H9 (cell line): Measurements from ENCODE around the gene DOCK2. TPM values are rescaled to one million over a fixed set of nuclear protein-coding genes. Genes with fewer than 3 reads are reported as not detected.

Experiments
- DNase-seq: peaks from one replicate; pipeline ENCODE4 v3.0.0-alpha.2; 2017
- H2AFZ ChIP-seq: one replicate; pipeline ENCODE4 v1.6.1; 2013; ENCODE audit warnings: mild to moderate bottlenecking, low read length, control low read depth, moderate library complexity
- H2AK5ac ChIP-seq: 2 replicates; pipeline ENCODE4 v1.6.1; 2013; ENCODE audit warnings: low read length, control low read depth, mixed read lengths; ENCODE audit not compliant: insufficient read length
- H2BK120ac ChIP-seq: one replicate; pipeline ENCODE4 v1.6.1; 2013; ENCODE audit warnings: low read depth, mild to moderate bottlenecking, low read length, control low read depth, inconsistent platforms; ENCODE audit not compliant: poor library complexity, severe bottlenecking
- H2BK12ac ChIP-seq: 2 replicates; pipeline ENCODE4 v1.6.1; 2013; ENCODE audit warnings: low read length, control low read depth, mixed read lengths, low read depth; ENCODE audit not compliant: insufficient read length
- H2BK15ac ChIP-seq: 2 replicates; pipeline ENCODE4 v1.6.1; 2013; ENCODE audit warnings: low read depth, low read length, control low read depth
- H2BK20ac ChIP-seq: one replicate; pipeline ENCODE4 v1.6.1; 2013; ENCODE audit warnings: low read depth, mild to moderate bottlenecking, low read length, control low read depth, inconsistent platforms; ENCODE audit not compliant: poor library complexity, severe bottlenecking
- H2BK5ac ChIP-seq: 2 replicates; pipeline ENCODE4 v1.6.1; 2013; ENCODE audit warnings: low read length, control low read depth, mixed read lengths; ENCODE audit not compliant: insufficient read length
- H3K14ac ChIP-seq: 2 replicates; pipeline ENCODE4 v1.6.1; 2013; ENCODE audit warnings: low read length, control low read depth; ENCODE audit not compliant: insufficient read depth
- H3K18ac ChIP-seq: 2 replicates; pipeline ENCODE4 v1.6.1; 2013; ENCODE audit warnings: low read depth, mild to moderate bottlenecking, mixed read lengths, low read length, control low read depth; ENCODE audit not compliant: insufficient read length
- H3K23ac ChIP-seq: 2 replicates; pipeline ENCODE4 v1.6.1; 2013; ENCODE audit warnings: low read length, control low read depth, mixed read lengths, low read depth; ENCODE audit not compliant: insufficient read length
- H3K23me2 ChIP-seq: 2 replicates; pipeline ENCODE4 v1.6.1; 2013; ENCODE audit warnings: low read depth, mild to moderate bottlenecking, mixed read lengths, low read length, control low read depth; ENCODE audit not compliant: insufficient read length, poor library complexity, severe bottlenecking
- H3K27ac ChIP-seq: 2 replicates; pipeline ENCODE4 v1.5.1; 2013; ENCODE audit warnings: low read length, control low read depth, mixed read lengths, low read depth; ENCODE audit not compliant: insufficient read length
- H3K27me3 ChIP-seq: 2 replicates; pipeline ENCODE4 v1.6.1; 2013; ENCODE audit warnings: low read length, control low read depth, inconsistent platforms; ENCODE audit not compliant: insufficient read depth
- H3K4ac ChIP-seq: 2 replicates; pipeline ENCODE4 v1.6.1; 2013; ENCODE audit warnings: low read depth, mild to moderate bottlenecking, control low read depth, inconsistent platforms, low read length, moderate library complexity
- H3K4me1 ChIP-seq: 2 replicates; pipeline ENCODE4 v1.6.1; 2013; ENCODE audit warnings: low read length, control low read depth, inconsistent platforms; ENCODE audit not compliant: insufficient read depth
- H3K4me2 ChIP-seq: 2 replicates; pipeline ENCODE4 v1.6.1; 2013; ENCODE audit warnings: low read length, control low read depth, mixed read lengths; ENCODE audit not compliant: insufficient read length, insufficient read depth
- H3K56ac ChIP-seq: 2 replicates; pipeline ENCODE4 v1.6.1; 2013; ENCODE audit warnings: low read depth, mild to moderate bottlenecking, mixed read lengths, low read length, control low read depth; ENCODE audit not compliant: insufficient read length
- H3K79me1 ChIP-seq: 2 replicates; pipeline ENCODE4 v1.6.1; 2013; ENCODE audit warnings: low read depth, mild to moderate bottlenecking, moderate library complexity, low read length, control low read depth, inconsistent platforms; ENCODE audit not compliant: insufficient read depth, poor library complexity, severe bottlenecking
- H3K79me2 ChIP-seq: 2 replicates; pipeline ENCODE4 v1.6.1; 2013; ENCODE audit warnings: low read length, control low read depth, inconsistent platforms; ENCODE audit not compliant: insufficient read depth
- H3K9ac ChIP-seq: 2 replicates; pipeline ENCODE4 v1.6.1; 2013; ENCODE audit warnings: low read length, control low read depth, mixed read lengths; ENCODE audit not compliant: insufficient read length; ENCODE audit errors: extremely low read depth
- H3K9me3 ChIP-seq: one replicate; pipeline ENCODE4 v1.6.1; 2013; ENCODE audit warnings: low read depth, low read length, inconsistent platforms; ENCODE audit not compliant: control insufficient read depth
- H3T11ph ChIP-seq: one replicate; pipeline ENCODE4 v1.6.1; 2013; ENCODE audit warnings: mild to moderate bottlenecking, low read length, control low read depth, inconsistent platforms
- H4K20me1 ChIP-seq: one replicate; pipeline ENCODE4 v1.6.1; 2013; ENCODE audit not compliant: control insufficient read depth, insufficient read length, insufficient read depth
- H4K5ac ChIP-seq: 2 replicates; pipeline ENCODE4 v1.6.1; 2013; ENCODE audit warnings: low read depth, mild to moderate bottlenecking, mixed read lengths, low read length, control low read depth; ENCODE audit not compliant: insufficient read length
- H4K8ac ChIP-seq: replicated peaks from 2 replicates; pipeline ENCODE4 v1.6.1; 2013; ENCODE audit warnings: low read length, control low read depth, mixed read lengths, low read depth; ENCODE audit not compliant: insufficient read length
- H4K91ac ChIP-seq: 2 replicates; pipeline ENCODE4 v1.6.1; 2013; ENCODE audit warnings: low read depth, mild to moderate bottlenecking, moderate library complexity, mixed read lengths, low read length, control low read depth; ENCODE audit not compliant: insufficient read length
- H3K27ac Mint-ChIP-seq, 3 experiments: 2 replicates in 2 of 3; 3 replicates in 1 of 3; pipeline ENCODE4 v1.8.0; 2020 to 2021; ENCODE audit warnings: mixed read lengths in 3 of 3, mild to moderate bottlenecking in 1 of 3, moderate library complexity in 1 of 3
- H3K27me3 Mint-ChIP-seq: 2 replicates; pipeline ENCODE4 v1.8.0; 2021; ENCODE audit warnings: low read depth, mild to moderate bottlenecking, moderate library complexity, mixed read lengths
- H3K36me3 Mint-ChIP-seq, 3 experiments: 2 replicates in 2 of 3; 3 replicates in 1 of 3; pipeline ENCODE4 v1.8.0; 2020 to 2021; ENCODE audit warnings: low read depth in 3 of 3, mixed read lengths in 3 of 3; ENCODE audit not compliant: insufficient read depth in 1 of 3
- H3K4me1 Mint-ChIP-seq, 2 experiments: 2 replicates each; pipeline ENCODE4 v1.8.0; 2020; ENCODE audit warnings: mixed read lengths in 2 of 2
- H3K4me3 Mint-ChIP-seq, 2 experiments: 2 replicates in 1 of 2; 3 replicates in 1 of 2; pipeline ENCODE4 v1.8.0; 2020 to 2021; ENCODE audit warnings: mild to moderate bottlenecking in 2 of 2, mixed read lengths in 2 of 2, moderate library complexity in 1 of 2
- H3K9me3 Mint-ChIP-seq, 2 experiments: 2 replicates in 1 of 2; 3 replicates in 1 of 2; pipeline ENCODE4 v1.8.0; 2020; ENCODE audit warnings: mild to moderate bottlenecking in 2 of 2, mixed read lengths in 2 of 2, moderate library complexity in 1 of 2
- CTCF ChIP-seq: fragments of 200-600 bp; sonication (generic); conservative IDR thresholded peaks from 3 replicates; pipeline ENCODE4 v1.8.0; 2021; ENCODE audit warnings: antibody characterized with exemption, mild to moderate bottlenecking
- WGBS: extraction: QIAGEN DNeasy Blood & Tissue Kit; methylation state at CpG from one replicate; pipeline ENCODE4 v1.1.7; 2013; ENCODE audit warnings: missing lambda C conversion rate, low lambda C conversion rate, mixed read lengths; ENCODE audit not compliant: insufficient read length; ENCODE audit errors: extremely low coverage; 5-methylcytosine and 5-hydroxymethylcytosine counted together
- total RNA-seq: library from RNA; stranded (reverse); gene quantifications from 2 replicates; pipeline ENCODE4 v1.2.1, GENCODE V29; 2021

DOCK2 gene
- total RNA-seq, 1 experiment from 2014 or later = 7.8 TPM

- H2BK20ac ChIP-seq = no peak overlapping the region
- no peaks in the 10 kb centered on the region for H4K20me1 ChIP-seq
- Mint-ChIP-seq H3K9me3 (no peaks in the 10 kb centered on the region), H3K4me3 (no peak overlapping the region), H3K4me1 (peaks cover 3% of the 10 kb centered on the region in 2 experiments; a peak in 3 of 4 replicates), H3K27ac (no peak overlapping the region), H3K36me3 (no peaks in the 10 kb centered on the region), H3K27me3 (peaks cover 6% of the 10 kb centered on the region; the same call in 1 of the 2 replicates)
- no peaks in the 10 kb centered on the region for H3K4me1 ChIP-seq
- H3K27ac ChIP-seq = no peak overlapping the region
- H4K5ac ChIP-seq = no peak overlapping the region
- H4K8ac ChIP-seq = no peak overlapping the region
- no CpG with 5 or more reads among the region's 4 CpGs for WGBS
- H2BK5ac ChIP-seq = no peak overlapping the region
- no peak for DNase-seq
- no peak overlapping the region for H3K23ac ChIP-seq
- H3K18ac ChIP-seq = no peak overlapping the region
- H3K4me2 ChIP-seq = no peak overlapping the region
- no peaks in the 10 kb centered on the region for H3K79me1 ChIP-seq
- H2AFZ ChIP-seq = no peak overlapping the region
- no peak overlapping the region for H2BK12ac ChIP-seq
- H4K91ac ChIP-seq = no peak overlapping the region
- no peaks in the 10 kb centered on the region for H3K79me2 ChIP-seq
- H2AK5ac ChIP-seq = no peak overlapping the region
- H2BK120ac ChIP-seq = no peak overlapping the region
- H3T11ph ChIP-seq = no peak overlapping the region
- H3K4ac ChIP-seq = no peak overlapping the region
- no peak overlapping the region for H3K9ac ChIP-seq
- no peak overlapping the region for H3K14ac ChIP-seq
- H3K23me2 ChIP-seq = no peaks in the 10 kb centered on the region
- no peak overlapping the region for H2BK15ac ChIP-seq
- no peak overlapping the region for H3K56ac ChIP-seq
- no peaks in the 10 kb centered on the region for H3K27me3 ChIP-seq
- no peaks in the 10 kb centered on the region for H3K9me3 ChIP-seq
- no peak for TF ChIP-seq CTCF
These were observed 249.6 kb downstream of the DOCK2 start for GRCh38 chr5:169886677-169887076.
